WTC11 (cell line): ENCODE measurements around the gene SOCS3.

Experiments used
- CREB1 ChIP-seq: sonication (generic); formaldehyde crosslinking; IDR thresholded peaks from 2 replicates; pipeline ENCODE4 v1.8.0; 2023; ENCODE audit warnings: mild to moderate bottlenecking, missing genetic modification reagents
- NFYB ChIP-seq: sonication (generic); formaldehyde crosslinking; conservative IDR thresholded peaks from 2 replicates; pipeline ENCODE4 v1.8.0; 2022; ENCODE audit warnings: low read depth, missing genetic modification reagents
- NR3C1 ChIP-seq: sonication (generic); formaldehyde crosslinking; conservative IDR thresholded peaks from 2 replicates; pipeline ENCODE4 v1.8.1; 2023; ENCODE audit warnings: low read depth, mild to moderate bottlenecking, missing genetic modification reagents
- SP1 ChIP-seq: sonication (generic); formaldehyde crosslinking; conservative IDR thresholded peaks from 2 replicates; pipeline ENCODE4 v1.8.1; 2022; ENCODE audit warnings: missing genetic modification reagents
- TF ChIP-seq, protein P1 (sequence below): fragments of 200-600 bp; IDR thresholded peaks from 2 replicates; pipeline ENCODE4 v1.8.0; 2022; ENCODE audit warnings: antibody characterized with exemption
- TF ChIP-seq, protein P2 (sequence below): sonication (generic); formaldehyde crosslinking; IDR thresholded peaks from 2 replicates; pipeline ENCODE4 v1.8.0; 2022; ENCODE audit warnings: mild to moderate bottlenecking, missing genetic modification reagents

DNA sequence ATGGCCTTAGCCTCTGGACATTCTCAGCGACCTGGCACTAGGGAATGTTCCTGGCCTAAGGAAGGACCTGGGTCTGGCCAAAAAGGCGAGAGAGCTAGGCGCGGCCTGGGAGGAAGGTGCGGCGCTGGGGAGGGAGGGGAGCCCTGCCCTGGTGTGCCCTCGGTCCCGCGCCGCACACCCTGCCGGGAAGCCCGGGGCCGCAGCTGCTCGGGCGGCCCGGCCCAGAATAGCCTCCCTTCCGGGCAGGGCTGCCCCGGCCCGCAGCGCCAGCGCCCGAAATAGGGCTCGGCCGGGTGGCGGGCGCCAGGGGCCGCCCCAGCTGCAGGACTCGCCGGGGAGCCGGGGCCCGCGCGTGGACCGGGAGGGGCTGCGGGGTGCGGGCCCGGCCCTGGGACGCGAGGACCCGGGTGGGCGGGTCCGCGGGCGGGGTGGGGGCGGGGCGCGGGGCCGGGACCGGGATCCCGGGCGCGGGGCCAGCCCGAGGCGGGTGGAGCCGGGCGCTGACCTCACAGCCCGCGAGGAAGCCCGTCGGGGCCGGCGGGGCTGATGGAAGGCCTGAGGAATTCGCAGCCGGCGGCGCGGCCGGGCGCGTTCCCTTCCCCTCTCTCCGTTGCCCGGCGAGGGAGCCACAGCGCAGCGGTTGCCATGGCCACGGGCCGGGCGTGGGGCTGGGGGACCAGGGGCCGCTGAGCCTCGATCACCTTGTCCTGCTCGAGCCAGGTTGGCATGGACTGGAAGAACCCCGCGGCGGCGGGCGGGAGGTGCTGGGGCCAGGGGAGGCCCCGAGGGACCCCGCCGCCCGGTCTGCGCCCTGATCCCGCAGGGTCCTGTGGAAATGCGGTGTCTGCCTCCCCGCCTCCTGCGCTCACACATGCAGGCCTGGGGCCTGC, 18.1 kb downstream of the SOCS3 start:
- TF ChIP-seq, protein P1, sequence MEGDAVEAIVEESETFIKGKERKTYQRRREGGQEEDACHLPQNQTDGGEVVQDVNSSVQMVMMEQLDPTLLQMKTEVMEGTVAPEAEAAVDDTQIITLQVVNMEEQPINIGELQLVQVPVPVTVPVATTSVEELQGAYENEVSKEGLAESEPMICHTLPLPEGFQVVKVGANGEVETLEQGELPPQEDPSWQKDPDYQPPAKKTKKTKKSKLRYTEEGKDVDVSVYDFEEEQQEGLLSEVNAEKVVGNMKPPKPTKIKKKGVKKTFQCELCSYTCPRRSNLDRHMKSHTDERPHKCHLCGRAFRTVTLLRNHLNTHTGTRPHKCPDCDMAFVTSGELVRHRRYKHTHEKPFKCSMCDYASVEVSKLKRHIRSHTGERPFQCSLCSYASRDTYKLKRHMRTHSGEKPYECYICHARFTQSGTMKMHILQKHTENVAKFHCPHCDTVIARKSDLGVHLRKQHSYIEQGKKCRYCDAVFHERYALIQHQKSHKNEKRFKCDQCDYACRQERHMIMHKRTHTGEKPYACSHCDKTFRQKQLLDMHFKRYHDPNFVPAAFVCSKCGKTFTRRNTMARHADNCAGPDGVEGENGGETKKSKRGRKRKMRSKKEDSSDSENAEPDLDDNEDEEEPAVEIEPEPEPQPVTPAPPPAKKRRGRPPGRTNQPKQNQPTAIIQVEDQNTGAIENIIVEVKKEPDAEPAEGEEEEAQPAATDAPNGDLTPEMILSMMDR = no peak
- TF ChIP-seq CREB1 (CRISPR knock-in tag) (no peak), NR3C1 (CRISPR knock-in tag) (no peak), NFYB (CRISPR knock-in tag) (no peak), SP1 (no peak)
- TF ChIP-seq, protein P2, sequence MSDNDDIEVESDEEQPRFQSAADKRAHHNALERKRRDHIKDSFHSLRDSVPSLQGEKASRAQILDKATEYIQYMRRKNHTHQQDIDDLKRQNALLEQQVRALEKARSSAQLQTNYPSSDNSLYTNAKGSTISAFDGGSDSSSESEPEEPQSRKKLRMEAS (CRISPR knock-in tag) = no peak
